ENCODE measurements around the gene MYMK.
"Not testable (repeated sequence)": the region's sequence is repeated elsewhere in the genome, so short reads cannot be mapped to it uniquely, and the experiment has no call there.

The MYMK gene, protein sequence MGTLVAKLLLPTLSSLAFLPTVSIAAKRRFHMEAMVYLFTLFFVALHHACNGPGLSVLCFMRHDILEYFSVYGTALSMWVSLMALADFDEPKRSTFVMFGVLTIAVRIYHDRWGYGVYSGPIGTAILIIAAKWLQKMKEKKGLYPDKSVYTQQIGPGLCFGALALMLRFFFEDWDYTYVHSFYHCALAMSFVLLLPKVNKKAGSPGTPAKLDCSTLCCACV

GRCh38 chr9:133524679-133525228, at the start of gene MYMK:
Gene MYMK (minus strand): TSS chr9:133524959. CDS start chr9:133524844, 115 bp downstream.
- no peak for DNase-seq (ENCODE audit: low read depth)

GRCh38 chr9:133573791-133574515, 49.2 kb upstream of the MYMK start:
- DNase-seq (ENCODE audit: low read depth): no peak

- no peak for DNase-seq (ENCODE audit: low read depth)
These were observed 48.1 kb upstream of the MYMK start for GRCh38 chr9:133572821-133573361.

DNA sequence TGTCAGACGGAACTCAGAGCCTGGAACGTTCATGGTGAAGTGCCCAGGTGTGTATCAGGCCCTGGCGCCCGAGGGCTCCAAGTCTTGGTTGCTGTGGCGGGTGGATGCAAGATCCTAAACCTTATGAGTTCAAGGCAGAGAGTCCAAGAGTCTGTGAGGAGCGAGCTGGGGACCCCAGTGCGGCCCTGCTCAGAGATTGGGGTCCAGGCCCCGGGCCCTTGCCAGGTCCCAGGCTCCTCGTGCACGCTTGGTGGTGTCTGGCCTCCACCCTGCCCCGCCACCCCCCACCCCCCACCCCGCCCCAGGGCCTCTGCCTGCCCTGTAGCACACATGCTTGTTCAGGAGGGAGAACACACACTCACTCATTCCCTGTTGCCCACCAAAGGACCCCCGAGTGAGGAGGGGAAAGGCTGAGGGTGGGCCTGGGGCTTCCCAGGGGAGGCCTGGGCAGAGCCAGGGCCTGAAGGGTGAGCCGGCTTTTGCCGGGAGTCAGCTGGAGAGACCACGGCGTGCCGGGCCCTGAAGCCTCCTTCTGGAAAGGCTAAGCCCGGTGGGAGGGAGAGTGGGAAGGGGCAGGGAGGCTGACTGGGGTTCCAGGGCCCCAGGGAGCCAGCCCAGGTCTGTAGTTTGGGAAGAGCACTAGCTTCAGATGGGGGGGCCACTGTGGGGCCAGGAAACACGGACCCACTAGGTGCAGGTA, 47.3 kb upstream of the MYMK start:
- no peak for DNase-seq (ENCODE audit: low read depth)

DNA sequence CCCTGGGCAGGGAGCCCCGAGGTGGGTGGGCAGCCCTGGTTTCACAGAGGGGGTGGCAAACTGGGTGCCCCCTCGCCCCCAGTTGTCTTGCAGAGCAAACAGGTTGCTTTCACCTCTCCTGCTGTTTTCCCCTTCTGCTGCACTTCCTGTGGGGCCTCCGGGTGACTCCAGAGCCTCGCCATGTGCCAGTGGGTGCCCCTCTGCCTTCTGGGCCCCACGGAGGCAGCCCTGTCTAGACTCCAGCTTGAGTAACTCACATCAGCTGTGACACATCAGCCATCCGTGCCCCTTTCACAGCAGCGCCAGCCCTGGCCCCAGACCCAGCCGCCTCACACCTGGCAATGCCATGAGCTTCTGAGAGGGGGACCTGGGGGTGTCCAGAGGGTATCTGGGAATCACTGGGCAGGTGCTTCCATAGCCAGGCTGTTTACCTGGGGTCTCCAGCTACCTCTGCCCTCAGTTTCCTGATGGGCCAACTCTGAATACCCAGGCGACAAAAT, 46.7 kb upstream of the MYMK start:
- no peak for DNase-seq (ENCODE audit: low read depth)

- DNase-seq (ENCODE audit: low read depth): no peak
These were observed 45.9 kb upstream of the MYMK start for GRCh38 chr9:133570691-133571080.

- no peak for DNase-seq (ENCODE audit: low read depth)
These were observed 45.3 kb upstream of the MYMK start for GRCh38 chr9:133569891-133570690.

DNA sequence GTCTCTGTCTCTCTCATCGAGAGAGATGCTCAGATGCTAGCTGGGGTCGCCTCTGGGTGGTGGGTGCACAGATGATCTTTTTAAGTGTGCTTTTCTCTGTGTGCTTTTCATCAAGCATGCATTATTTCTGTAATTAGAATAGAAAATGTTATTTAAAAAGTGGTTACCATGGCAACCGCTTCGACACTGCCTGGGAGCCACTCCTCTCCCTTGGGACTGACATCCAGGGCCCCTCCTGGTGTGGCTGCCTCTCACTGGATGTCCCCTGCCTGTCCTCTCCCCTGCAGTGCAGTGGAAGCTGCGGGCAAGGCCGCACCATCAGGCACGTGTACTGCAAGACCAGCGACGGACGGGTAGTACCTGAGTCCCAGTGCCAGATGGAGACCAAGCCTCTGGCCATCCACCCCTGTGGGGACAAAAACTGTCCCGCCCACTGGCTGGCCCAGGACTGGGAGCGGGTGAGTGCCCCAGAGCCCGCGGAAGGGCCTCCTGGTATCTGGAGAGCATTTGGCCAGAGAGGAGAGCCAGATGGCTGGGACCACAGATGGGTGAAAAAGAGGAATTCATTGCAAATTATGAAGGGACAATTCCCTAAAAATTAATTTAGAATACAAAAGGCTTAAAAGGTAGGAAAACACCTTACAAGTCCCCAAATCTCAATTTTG, 44.5 kb upstream of the MYMK start:
- no peak for DNase-seq (ENCODE audit: low read depth)

GRCh38 chr9:133568186-133568585, 43.4 kb upstream of the MYMK start:
- DNase-seq (ENCODE audit: low read depth): no peak

- no peak for DNase-seq (ENCODE audit: low read depth)
These were observed 42.1 kb upstream of the MYMK start for GRCh38 chr9:133566817-133567216.

DNA sequence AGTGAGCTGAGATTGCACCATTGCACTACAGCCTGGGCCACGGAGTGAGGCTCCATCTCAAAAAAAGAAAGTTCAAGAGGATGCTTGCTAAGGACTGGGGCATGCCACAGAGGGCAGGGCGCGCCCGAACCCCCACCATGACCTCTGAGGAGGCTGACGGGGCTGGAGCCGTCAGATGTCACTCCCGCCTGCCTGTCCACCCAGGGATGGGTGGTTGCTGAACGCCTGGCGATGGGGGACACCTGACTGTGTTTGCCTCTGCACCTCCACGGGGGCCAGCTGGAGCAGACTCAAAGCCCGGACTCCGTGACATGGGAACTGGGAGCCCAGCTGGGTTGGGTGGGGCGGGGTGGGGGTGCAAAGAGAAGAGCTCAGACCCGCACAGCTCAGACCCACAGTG, 41.6 kb upstream of the MYMK start:
- DNase-seq (ENCODE audit: low read depth): no peak

GRCh38 chr9:133564451-133565116, 39.8 kb upstream of the MYMK start:
- no peak for DNase-seq (ENCODE audit: low read depth)

GRCh38 chr9:133563814-133564213, 39.1 kb upstream of the MYMK start:
- not testable (repeated sequence) for DNase-seq (ENCODE audit: low read depth)

DNA sequence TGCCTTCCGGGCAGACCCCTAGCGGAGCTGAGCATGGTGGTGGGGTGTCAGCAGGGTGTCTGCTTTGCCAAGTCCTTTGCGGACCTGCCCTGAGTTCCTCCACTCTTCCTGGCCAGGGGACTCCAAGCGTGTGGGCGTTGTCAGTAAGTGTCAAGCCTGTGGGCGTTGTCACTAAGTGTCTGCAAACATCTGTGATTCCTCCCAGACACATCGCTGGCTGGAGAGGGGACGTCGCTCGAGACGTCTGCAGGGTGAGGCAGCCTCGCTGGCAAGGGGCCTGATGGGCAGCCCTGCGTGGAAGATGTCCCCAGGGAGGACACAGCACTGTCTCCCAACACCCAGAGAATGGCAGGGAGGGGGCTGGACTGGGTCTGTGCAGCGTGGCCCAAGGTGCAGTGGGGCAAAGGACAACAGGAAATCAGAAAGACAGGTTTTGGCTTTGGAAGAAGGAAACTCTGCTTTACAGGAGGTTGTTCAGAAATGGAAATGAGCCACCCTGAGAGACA, 38.6 kb upstream of the MYMK start:
- no peak for DNase-seq (ENCODE audit: low read depth)

DNA sequence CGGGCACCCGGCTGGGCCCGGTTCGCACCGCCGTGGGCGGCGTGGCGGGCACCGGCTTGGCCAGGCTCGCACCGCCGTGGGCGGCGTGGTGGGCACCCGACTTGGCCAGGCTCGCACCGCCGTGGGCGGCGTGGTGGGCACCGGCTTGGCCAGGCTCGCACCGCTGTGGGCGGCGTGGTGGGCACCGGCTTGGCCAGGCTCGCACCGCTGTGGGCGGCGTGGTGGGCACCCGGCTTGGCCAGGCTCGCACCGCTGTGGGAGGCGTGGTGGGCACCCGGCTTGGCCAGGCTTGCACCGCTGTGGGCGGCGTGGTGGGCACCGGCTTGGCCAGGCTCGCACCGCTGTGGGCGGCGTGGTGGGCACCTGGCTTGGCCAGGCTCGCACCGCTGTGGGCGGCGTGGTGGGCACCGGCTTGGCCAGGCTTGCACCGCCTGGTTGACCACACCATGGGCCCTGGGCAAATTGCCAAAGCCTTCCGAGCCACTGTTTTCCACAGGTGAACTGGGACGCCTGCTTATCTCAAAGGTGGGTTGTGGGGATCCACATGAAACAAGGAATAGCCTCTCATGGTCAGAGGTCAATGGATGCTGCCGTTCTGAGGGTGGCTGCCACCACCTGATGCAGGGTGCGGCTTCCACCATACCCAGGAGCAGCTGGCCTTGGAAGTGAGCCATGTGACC, 38.0 kb upstream of the MYMK start:
- DNase-seq (ENCODE audit: low read depth): no peak

DNA sequence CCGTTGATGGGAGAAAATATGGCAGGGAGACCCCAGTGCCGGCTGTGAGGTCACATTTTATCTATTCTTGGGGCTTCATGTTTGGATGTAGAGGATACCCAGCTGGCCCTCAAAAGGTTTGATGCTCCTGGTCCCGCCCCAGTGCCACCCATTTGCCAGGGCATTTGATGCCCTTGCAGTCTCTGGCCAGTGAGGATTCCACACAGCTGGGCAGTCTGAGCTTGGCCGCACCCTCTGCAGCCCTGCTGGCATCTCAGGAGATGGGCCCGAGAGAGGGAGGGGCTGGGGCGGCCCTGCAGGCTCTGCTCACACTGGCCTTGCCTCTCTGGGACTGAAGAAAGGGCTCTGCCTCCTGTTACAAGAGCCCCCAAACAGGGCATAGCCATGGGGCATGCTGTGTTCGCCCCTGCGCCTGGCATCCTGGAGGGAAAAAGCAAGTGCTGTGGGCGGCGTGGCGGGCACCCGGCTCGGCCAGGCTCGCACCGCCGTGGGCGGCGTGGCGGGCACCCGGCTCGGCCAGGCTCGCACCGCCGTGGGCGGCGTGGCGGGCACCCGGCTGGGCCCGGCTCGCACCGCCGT, 37.3 kb upstream of the MYMK start:
- DNase-seq (ENCODE audit: low read depth): no peak

GRCh38 chr9:133560944-133561343, 36.2 kb upstream of the MYMK start:
- DNase-seq (ENCODE audit: low read depth): no peak

GRCh38 chr9:133560311-133560710, 35.6 kb upstream of the MYMK start:
- DNase-seq (ENCODE audit: low read depth): no peak

Measured in GM04504 (cell line).